Measurements from ENCODE around the gene LDLRAD3. TPM values are rescaled to one million over a fixed set of nuclear protein-coding genes. Genes with fewer than 3 reads are reported as not detected.

Gene LDLRAD3
- total RNA-seq, 1 experiment from 2014 or later = 12.1 TPM

DNA sequence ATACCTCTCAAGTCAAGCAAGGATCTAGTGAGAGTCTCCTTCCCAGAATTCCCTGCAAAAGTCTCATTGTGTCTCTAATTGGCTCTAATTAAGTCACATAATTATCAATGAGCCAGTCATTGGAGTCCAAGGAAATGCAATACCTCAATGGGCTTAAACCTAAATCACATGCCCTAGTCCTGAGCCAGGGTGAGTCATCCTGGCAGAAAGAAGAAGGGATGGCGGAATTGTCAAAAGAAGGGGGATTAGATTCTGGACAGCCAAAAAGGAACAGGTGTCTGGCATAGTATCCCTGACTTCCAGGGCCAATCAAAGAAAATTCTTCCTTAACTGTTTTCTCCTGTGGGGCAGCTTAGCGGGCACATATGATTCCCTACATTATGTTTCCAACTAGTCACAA is 25.1 kb upstream of the LDLRAD3 start:
- no peaks in the 10 kb centered on the region for H3K9me3 ChIP-seq (ENCODE audit: control insufficient read depth, low read depth, low read length)
- WGBS (ENCODE audit: extremely low coverage, insufficient read length, low lambda C conversion rate) = no CpG with 5 or more reads among the region's 2 CpGs
- no peak for DNase-seq
- H3K18ac ChIP-seq (ENCODE audit: insufficient read length, low read depth, low read length) = no peak overlapping the region
- H3K23me2 ChIP-seq (ENCODE audit: insufficient read length, low read depth, low read length, poor library complexity, severe bottlenecking) = no peaks in the 10 kb centered on the region
- no peak overlapping the region for H3K4me2 ChIP-seq (ENCODE audit: insufficient read depth, insufficient read length, low read length)
- H2BK20ac ChIP-seq (ENCODE audit: low read depth, low read length, poor library complexity, severe bottlenecking) = no peak overlapping the region
- H3K4me1 Mint-ChIP-seq = peaks cover 27 to 30% of the 10 kb centered on the region in 2 experiments
- H4K91ac ChIP-seq (ENCODE audit: insufficient read length, low read depth, low read length) = no peak overlapping the region
- H3K14ac ChIP-seq (ENCODE audit: insufficient read depth, low read length) = no peak overlapping the region
- no peaks in the 10 kb centered on the region for H3K79me1 ChIP-seq (ENCODE audit: insufficient read depth, low read depth, low read length, poor library complexity, severe bottlenecking)
- H2BK15ac ChIP-seq (ENCODE audit: low read depth, low read length) = no peak overlapping the region
- peaks cover 8% of the 10 kb centered on the region; the same call in 1 of the 2 replicates for H3K4me1 ChIP-seq (ENCODE audit: insufficient read depth, low read length)
- no peak overlapping the region for H2BK12ac ChIP-seq (ENCODE audit: insufficient read length, low read depth, low read length)
- no peak overlapping the region for H3K56ac ChIP-seq (ENCODE audit: insufficient read length, low read depth, low read length)
- no peak overlapping the region for H3K27ac ChIP-seq (ENCODE audit: insufficient read length, low read depth, low read length)
- peak overlapping the region in 1 of 3 experiments; percentile 51; a peak in 1 of 7 replicates for H3K27ac Mint-ChIP-seq
- no peak overlapping the region for H2BK120ac ChIP-seq (ENCODE audit: low read depth, low read length, poor library complexity, severe bottlenecking)
- no peak overlapping the region for H2AFZ ChIP-seq (ENCODE audit: low read length)
- no peak overlapping the region for H3K4ac ChIP-seq (ENCODE audit: low read depth, low read length)
- H3K79me2 ChIP-seq (ENCODE audit: insufficient read depth, low read length) = no peaks in the 10 kb centered on the region
- peaks cover 6% of the 10 kb centered on the region for H3K27me3 Mint-ChIP-seq (ENCODE audit: low read depth)
- 0 out of 7 replicates have a peak, but pooled peaks cover 0 to 4% (median 0%) of the 10 kb centered on the region in 3 experiments for H3K36me3 Mint-ChIP-seq (ENCODE audit: insufficient read depth in 1 of 3, low read depth in 3 of 3)
- TF ChIP-seq, protein P1, sequence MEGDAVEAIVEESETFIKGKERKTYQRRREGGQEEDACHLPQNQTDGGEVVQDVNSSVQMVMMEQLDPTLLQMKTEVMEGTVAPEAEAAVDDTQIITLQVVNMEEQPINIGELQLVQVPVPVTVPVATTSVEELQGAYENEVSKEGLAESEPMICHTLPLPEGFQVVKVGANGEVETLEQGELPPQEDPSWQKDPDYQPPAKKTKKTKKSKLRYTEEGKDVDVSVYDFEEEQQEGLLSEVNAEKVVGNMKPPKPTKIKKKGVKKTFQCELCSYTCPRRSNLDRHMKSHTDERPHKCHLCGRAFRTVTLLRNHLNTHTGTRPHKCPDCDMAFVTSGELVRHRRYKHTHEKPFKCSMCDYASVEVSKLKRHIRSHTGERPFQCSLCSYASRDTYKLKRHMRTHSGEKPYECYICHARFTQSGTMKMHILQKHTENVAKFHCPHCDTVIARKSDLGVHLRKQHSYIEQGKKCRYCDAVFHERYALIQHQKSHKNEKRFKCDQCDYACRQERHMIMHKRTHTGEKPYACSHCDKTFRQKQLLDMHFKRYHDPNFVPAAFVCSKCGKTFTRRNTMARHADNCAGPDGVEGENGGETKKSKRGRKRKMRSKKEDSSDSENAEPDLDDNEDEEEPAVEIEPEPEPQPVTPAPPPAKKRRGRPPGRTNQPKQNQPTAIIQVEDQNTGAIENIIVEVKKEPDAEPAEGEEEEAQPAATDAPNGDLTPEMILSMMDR (conservative IDR thresholded peaks at IDR 0.05) = no peak
- no peak overlapping the region for H3T11ph ChIP-seq (ENCODE audit: low read length)
- no peak overlapping the region for H3K23ac ChIP-seq (ENCODE audit: insufficient read length, low read depth, low read length)
- no peak overlapping the region for H4K8ac ChIP-seq (replicated peaks; ENCODE audit: insufficient read length, low read depth, low read length)
- H4K20me1 ChIP-seq (ENCODE audit: control insufficient read depth, insufficient read depth, insufficient read length) = no peaks in the 10 kb centered on the region
- H3K27me3 ChIP-seq (ENCODE audit: insufficient read depth, low read length) = no peaks in the 10 kb centered on the region
- H3K9ac ChIP-seq (ENCODE audit: extremely low read depth, insufficient read length, low read length) = no peak overlapping the region
- no peak overlapping the region for H4K5ac ChIP-seq (ENCODE audit: insufficient read length, low read depth, low read length)
- H2AK5ac ChIP-seq (ENCODE audit: insufficient read length, low read length) = no peak overlapping the region
- no peak overlapping the region for H3K4me3 Mint-ChIP-seq
- H3K9me3 Mint-ChIP-seq = no peaks in the 10 kb centered on the region; a peak in 2 of 5 replicates
- no peak overlapping the region for H2BK5ac ChIP-seq (ENCODE audit: insufficient read length, low read length)
